NCI-H1105 treated with DMSO at 0.1 percent for 48 hours (cell line): Measurements from ENCODE around the gene ZBTB7C.
"Not testable (repeated sequence)": the region's sequence is repeated elsewhere in the genome, so short reads cannot be mapped to it uniquely, and the experiment has no call there.

Source experiments
- DNase-seq: peaks from one replicate; lab custom pipeline; 2025; lab: John Stamatoyannopoulos, UW

The ZBTB7C gene

DNA sequence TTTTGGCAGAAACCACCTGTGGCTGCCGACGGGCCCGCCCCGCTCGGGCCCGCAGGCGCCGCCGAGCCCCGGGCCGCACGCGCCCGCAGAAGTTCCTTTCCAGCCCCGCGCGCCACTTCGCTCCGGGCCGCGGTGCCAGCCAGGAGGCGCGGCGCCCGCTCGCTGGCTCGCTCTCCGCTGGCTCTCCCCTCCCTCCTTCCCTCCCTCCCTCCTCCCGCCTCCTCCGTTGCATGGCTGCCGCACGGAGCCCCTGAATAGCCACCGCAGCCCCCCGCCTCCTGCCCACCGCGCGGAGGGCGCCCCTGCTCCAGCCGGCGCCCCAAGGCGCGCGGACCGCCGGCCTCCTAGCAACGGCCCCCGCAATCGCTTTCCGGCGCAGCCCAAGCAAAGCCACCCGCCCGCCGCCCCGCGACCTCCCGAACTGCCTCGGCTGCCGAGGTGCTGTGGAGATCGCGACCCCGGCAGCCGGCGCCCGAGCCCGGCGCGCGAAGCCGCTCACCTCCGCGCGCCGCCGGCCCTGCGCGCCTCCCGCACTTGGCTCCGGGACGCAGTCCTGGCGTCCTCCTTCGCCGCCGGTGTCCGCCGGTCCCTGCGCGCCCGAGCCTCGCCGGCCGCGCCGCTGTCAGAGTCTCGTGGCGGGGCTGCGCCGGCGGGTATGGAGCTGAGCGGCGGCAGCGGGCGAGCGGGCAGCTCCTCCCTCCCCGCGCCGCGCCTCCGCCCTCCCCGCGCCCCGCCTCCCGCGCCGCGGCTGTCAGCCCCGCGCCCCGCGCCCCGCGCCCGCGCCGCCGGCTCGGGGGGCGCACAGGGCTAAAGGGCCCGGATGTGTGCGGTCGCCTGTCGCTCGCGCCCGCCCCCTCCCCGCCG, at the start of gene ZBTB7C:
Gene ZBTB7C, minus strand, starts transcription at position 657 of the 864 bp plus-strand sequence.
- DNase-seq, result peak; percentile 42

DNA sequence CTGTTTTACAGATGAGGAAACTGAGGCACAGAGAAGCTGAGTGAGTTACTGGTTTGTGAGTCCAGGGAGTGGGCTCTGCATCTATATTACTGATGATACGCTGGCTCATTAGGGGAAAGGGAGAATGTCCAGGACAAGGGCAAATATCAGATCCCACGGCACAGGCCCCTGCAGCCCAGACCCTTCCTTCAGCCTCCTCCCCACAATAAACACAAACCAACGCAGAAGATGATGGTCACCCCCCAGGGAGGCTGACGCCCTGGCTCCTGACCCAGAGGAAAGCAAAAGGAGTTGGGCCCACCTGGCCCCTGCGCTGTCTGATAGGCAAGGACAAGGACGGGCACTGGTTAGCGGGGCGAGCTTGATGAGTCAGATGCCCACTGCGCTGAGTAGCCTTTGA, 47.7 kb upstream of the ZBTB7C start:
- no peak for DNase-seq

DNA sequence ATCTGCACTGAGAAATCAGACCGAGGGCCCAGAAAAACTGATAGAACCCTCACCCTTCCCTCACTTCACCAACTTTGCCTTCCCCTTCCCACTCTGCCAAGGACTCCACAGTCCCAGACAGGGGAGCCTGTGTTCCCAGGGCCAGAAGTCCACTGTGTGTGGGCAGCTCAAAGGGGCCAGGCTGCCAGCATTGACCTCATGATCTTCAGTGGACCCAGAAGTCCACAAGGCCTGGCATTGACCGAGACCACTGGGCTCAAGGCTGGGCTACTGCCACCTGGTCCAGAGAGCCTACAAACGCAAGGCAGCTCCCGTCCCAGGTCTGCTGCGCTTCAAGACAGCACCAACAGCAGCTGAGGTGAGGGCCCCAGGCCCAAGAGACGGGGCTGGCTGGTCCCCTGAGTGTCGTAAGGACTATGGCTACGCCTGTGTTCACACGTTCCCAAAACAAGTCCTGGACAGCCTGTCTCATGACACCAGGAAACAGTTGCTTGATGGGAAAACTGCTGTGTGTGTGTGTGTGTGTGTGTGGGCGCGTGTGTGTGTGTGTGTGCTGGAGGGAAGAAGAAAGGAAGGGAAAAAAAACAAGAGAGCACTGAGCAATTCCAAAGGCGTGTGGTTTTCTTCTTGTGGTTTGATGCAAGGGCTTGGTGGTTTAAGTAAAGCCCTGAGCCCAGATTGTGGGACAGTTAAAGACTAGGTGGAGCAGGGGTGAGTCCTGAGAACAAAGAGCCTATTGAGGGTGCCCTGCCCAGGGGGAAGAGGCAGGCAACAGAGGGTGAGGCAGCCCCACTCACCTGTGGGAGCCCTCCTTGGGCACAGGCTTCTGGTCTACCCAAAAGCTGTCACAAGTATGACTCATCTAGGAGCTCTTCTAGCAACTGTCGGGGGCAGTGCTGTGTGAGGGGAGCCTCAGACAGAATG, 46.6 kb upstream of the ZBTB7C start:
- no peak for DNase-seq

DNA sequence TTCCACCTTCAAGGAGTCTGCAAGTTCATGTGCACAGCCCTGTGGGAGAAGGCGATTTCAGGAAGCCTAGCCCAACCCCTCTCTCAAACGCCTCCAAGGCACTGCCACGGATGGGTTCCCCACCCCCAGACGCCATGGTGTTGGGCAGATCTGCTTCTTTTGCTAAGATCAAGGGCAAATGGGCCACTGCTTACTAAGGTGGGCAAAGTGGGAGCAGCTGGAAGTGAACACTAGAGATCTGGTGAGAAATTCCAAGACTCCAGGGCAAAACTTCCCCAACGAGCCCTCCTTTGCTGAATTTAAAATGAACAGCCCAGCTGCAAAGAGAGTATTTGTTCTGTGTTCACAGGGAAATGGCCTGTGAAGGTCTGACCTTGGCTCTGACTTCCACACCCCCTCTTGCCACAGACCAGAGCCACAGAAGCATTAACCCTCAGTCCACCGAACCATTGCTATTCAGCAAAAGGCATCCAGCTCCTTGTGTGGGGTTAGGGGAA, 45.1 kb upstream of the ZBTB7C start:
- DNase-seq, result no peak

DNA sequence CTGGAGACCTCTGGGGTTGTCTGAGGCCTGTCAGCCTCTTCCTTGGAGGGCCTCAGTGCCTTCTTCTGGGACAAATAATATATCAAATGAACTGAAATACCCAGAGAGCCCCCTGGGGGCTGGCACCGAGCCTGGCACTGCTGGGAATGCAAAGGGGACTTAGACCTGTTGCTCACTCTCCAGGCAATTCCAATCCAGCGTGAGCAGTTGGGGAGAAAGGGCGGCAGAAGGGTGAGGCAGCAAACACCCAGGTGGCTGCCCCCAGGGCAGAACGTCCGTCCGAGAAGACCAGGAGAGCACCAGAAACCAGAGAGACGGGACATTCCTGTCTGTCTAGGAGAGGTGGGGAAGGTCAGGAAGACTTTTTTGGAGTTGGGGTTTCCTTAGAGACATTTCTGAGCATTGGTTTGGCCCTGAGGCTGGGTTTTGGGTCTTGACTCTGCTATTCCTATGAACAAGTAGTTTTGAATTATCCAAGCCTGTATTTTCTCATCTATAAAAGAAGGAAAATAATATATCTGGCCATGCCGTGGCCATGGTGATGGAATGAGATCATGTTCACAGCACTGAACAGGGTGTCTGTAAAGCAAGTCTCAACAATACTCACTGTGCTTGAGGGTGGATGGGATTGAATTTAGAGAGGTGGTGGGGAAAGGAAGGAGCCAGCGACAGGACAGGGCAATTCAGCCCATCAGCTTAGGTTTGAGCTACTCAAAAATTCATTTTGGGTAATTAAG, 44.3 kb upstream of the ZBTB7C start:
- DNase-seq, result no peak

DNA sequence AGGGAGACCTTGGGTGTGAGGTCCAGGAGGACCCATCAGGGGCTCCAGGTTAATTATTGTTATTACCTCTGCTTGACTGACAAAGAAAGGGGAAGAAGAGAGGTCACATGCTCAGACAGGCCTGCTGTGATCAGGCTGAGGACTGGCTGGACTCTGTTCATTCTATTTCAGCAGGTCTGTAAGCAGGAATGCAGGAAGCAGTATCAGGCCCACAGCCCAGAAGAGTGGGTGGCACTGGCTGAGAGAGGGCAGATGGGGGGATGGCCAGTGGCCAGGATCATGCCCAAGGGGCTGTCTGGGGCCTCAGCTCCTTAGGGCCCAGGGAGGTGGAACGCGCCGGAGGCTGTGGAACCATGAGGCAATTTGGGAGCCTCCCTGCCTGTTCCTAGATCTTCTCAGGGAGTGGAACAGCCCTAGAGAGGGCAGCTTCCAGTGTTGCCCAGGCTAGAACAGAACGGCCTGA, 43.7 kb upstream of the ZBTB7C start:
- DNase-seq, result no peak

DNA sequence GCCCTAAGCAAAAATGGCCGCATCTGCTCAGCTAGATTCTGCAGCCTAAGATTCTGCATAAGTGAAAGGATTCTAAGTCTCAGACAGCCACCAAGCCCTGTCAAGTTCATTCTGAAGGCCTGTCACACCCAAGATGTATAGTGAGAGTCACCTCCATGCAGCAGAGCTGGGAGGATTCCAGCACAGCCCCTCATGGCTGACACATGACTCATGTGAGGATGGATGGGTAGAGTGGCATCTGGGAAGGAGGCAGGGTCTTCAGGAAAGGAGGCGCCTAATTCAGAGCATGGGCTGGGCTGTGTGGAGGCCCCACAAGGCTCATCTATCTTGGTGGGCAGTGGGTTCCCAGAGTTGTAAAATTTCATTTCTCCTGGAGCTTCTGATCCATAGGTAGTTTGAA, 41.5 kb upstream of the ZBTB7C start:
- DNase-seq, result no peak

DNA sequence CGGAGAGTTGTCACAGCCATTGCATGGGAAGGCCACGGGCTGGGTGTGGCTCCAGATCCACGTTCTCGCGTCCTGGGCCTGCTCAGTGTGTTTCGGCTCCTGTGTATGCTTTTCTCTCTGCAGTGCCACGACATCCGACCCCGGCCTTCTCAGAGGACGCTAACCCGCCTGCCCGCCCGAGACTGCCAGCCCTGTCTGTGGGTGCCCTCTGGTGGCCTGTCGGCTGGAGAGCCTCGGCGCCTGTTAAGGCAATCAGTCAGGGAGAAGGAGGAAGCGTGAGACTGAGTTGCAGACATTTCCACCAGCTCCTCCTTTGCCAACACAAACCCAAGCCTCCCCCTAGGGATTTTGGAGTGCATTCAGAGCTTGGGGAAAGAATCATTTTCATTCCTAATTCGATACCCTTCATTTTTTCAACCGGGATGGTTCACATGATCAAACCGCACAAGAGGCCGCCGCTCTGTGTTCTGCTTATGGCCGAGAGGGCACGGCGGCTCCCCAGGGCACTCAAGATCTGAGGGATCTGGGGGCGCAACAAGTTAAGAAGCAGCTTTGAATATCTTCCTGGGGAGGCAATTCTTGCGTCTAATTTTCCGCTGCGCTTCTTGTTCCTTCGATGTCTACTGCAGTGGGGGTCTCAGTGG, 37.5 kb upstream of the ZBTB7C start:
- peak; percentile 77 for DNase-seq

DNA sequence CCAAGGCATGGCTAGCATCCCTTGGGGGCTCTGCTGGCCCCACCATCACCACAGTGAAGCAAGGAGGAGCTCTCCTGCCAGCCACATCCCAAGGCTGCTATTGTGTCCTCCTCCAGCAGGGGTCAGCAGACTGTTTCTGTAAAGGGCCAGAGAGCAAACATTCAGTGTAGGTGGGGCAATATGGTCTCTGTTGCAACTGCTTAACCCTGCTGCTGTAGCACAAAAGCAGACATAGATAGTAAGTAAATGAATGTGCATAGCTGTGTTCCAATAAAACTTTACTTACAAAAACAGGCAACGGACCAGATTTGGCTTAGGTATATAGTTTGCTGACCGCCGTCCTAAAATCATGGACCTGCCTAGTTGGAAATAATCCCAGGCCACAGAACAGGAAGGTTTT, 36.4 kb upstream of the ZBTB7C start:
- DNase-seq, result peak; percentile 73

DNA sequence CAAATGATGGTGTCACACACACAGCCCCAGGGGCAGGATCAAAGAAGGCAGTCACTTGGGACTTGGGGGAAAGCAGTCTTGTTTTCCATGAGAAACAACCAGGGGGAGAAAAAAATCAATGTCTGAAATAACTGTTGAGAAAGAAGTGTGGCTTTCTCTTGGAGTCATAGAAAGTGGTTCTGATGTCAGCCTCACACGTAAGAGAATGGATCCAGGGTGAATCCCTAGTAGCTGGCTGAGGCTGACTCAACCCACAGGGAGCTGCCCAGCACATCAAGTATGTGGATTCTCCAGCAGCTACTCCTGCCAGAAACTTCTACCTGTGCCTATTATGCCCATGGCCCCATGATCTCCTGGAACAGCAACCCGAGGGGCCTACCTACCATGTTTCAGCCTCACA, 33.6 kb upstream of the ZBTB7C start:
- no peak for DNase-seq

DNA sequence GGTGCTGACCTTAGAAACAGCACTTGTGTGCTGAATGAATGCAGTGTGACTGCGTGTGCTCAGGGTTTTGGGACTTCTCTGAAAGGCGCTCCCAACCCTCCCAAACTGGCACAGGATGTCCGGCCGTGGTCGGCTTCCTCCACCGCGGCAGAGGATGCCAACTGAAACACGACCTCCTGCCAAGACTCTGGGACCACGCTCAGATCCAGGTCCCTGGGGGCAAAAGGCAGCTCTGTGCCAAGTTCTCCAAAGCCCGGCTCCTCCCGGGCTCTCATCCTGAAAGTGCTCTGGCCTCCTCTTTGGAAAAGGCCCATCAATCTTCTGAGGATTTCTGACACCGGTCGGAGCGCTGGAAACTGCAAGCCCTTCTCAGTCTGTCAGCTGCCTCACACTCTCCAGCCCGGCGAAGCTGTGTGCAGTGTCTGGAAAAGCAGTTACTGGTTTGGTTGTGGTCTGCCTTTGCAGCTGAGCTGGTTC, 32.3 kb upstream of the ZBTB7C start:
- DNase-seq, result peak; percentile 71

DNA sequence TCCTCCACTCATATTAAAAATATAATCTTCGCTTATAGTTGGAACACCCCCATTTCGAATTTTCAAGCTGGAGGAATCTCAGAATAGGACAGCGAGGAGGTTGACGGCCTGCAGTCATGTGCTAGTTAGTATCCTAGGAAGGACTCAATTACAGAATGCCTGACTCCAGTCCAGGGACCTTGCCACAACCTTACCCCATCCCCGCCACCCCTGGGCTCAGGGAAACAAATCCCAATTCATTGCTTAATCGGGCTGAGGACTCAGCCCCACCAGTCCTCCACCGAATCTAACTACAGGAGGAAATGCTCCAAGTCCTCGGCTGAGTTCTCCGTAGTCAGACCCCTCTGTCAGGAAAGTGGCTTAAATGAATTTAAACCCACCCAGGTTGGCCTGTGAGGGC, 31.7 kb upstream of the ZBTB7C start:
- no peak for DNase-seq

DNA sequence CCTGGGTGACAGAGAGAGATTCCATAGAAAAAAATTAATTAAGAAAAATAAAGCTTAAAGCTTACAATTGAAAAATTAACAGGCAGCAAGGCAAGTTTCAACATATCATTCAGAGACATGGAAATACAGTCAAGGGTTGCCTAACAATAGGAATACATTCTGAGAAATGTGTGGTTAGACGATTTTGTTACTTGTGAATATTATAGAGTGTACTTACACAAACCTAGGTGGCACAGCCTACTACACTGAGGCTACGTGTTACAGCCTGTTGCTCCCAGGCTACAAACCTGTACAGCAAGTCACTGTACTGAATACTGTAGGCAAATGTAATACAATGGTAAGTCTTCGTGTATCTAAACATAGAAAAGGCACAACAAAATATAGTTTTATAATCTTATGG, 27.7 kb upstream of the ZBTB7C start:
- DNase-seq, result no peak

DNA sequence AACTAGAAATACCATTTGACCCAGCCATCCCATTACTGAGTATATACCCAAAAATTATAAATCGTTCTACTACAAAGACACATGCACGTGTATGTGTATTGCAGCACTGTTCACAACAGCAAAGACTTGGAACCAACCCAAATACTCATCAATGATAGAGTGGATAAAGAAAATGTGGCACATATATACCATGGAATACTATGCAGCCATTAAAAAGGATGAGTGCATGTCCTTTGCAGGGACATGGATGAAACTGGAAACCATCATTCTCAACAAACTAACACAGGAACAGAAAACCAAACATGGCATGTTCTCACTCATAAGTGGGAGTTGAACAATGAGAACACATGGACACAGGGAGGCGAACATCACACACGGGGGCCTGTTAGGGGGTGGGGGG, 25.2 kb upstream of the ZBTB7C start:
- DNase-seq, result not testable (repeated sequence)

DNA sequence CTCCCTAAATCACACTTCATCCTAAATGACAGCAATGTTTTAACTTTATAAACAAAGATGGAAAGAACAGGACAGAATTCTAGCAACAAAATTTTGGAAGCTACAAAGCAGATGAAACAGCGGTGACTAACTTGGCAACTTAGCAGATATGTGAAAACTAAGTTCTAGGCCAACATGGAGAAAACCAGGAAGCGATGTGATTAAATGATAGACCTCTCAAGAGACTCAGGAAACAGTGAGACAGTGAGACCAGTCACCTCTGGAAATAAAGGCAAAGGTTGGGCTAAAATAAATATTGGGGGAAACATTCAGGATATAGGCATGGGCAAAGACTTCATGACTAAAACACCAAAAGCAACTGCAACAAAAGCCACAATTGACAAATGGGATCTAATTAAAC, 24.4 kb upstream of the ZBTB7C start:
- no peak for DNase-seq

DNA sequence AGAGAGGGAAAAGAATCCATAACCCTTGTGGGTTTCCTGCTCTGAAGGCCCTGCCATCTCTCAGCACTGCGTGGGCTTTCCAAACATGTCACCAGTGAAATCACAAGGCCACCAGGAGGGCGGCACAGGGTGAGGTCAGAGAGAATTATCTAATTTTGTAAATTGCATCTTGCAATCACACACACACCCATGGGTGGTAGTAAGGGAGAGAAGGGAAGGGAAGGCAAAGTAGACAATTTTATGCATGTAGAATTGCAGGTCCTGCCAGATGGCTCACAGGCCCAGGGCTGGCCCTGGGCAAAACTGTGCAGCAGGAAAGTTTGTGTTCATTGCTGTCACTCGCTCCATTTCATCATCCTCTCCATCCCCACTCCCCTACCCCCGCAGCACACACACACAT, 21.0 kb upstream of the ZBTB7C start:
- DNase-seq, result no peak

DNA sequence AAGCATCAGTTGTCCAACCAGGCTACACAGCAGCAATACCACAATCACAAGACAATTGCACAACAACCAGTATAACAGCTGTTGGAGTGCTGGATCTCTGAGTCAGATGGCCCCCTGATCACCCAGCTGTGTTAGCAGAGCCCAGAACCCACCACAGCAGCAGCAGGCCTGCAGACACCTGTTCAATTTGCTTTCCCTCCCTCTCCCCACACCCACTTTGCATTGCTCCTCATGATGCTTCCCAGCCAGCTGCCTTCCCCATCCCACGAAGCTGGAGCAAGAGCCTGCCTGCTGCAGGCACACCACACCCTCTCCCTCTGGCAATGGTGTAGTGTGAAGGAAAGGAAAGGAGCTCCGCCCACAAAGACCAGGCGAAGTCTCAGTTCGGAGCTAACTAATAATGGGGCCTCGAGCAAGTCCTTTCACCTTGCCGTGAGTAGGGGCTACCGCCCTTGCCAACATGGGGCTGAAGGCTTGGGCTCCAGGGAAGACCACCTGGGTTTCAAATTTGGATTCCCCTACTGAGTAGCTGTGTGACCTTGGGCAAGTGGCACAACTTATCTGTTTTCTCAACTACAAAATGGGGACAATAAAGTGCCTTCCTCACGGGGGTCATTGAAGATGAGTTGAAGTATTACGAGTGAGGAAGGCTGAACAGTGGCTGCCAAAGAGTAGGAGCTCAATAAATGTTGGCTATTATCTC, 19.4 kb upstream of the ZBTB7C start:
- DNase-seq, result no peak

DNA sequence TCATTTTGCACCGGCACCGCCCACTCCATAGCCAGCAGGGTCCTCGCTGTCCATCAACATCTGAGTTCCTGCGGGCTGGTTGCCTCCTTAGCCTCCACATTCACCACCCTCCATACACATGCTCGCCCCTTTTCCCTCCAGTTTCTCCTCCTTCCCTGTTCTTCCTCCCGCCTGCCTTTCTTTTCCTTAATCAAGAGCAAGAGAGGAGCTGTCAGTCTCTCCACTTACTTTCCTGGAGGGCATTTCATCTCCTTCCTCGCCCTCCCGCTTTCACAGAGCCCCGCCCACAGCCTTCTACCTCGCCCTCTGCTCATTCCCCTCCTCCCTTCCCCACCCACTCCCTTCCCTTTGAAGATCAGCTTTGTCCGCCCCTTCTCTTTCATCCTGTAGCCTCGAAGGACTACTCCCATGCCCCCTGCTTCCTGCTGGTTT, 13.8 kb upstream of the ZBTB7C start:
- DNase-seq, result no peak

DNA sequence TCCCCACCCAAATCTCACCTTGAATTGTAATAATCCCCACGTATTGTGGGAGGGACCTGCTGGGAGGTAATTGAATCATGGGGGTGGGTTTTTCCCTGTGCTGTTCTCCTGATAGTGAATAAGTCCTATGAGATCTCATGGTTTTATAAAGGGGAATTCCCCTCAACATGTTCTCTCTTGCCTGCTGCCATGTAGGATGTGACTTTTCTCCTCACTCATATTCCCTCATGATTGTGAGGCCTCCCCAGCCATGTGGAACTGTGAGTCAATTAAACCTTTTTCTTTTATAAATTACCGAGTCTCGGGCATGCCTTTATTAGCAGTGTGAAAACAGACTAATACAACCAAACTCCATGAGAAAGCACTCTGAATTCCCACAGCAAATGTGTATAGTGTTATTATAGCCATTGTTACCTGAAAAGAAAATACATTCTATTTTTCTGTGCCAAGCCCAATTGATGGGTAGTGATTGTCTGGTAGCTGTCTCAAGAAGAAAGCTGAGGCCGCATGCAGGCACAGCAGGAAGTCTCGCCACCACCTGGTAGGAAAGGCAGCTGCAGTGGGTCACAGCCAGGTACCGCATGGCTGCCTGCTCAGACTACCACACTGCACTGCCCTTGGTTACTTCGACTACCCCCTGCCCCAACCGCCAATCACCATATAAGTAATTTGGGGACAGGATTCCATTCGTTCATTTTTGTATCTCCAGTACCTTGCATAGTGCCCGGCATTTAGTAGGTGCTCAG, 10.3 kb upstream of the ZBTB7C start:
- no peak for DNase-seq
